MCF 10A (cell line): ENCODE data around the gene CARD11. TPM values are rescaled to one million over a fixed set of nuclear protein-coding genes. Genes with fewer than 3 reads are reported as not detected.

ENCODE experiments used
- BruUV-seq: library from RNA; stranded (reverse); fragments of 400-500 nt; replicated peaks from 2 replicates; lab custom pipeline; 2021; lab: Mats Ljungman, UMichigan
- CTCF ChIA-PET: fragments of 300-600 bp; sonication (Branson Sonifier 250); formaldehyde crosslinking; extraction: SDS; loops from one replicate; lab custom pipeline; 2021; ENCODE audit warnings: antibody characterized with exemption, inconsistent platforms; lab: Yijun Ruan, JAX
- POLR2A ChIA-PET: fragments of 300-600, 350-650 bp; sonication (Branson Sonifier 250); formaldehyde crosslinking; extraction: SDS; loops from one replicate; lab custom pipeline; 2020; ENCODE audit warnings: antibody characterized with exemption, inconsistent platforms; lab: Yijun Ruan, JAX
- DNase-seq: peaks from one replicate; pipeline ENCODE4 v3.0.0-alpha.2; 2018; ENCODE audit not compliant: unreplicated experiment
- H3K27ac Mint-ChIP-seq: one replicate; pipeline ENCODE4 v1.8.0; 2022; ENCODE audit warnings: mild to moderate bottlenecking, low read depth, mixed read lengths; ENCODE audit not compliant: unreplicated experiment
- H3K27me3 Mint-ChIP-seq: one replicate; pipeline ENCODE4 v1.8.0; 2022; ENCODE audit warnings: mixed read lengths; ENCODE audit not compliant: insufficient read depth, unreplicated experiment
- H3K36me3 Mint-ChIP-seq: one replicate; pipeline ENCODE4 v1.8.0; 2022; ENCODE audit warnings: mild to moderate bottlenecking, moderate library complexity, mixed read lengths; ENCODE audit not compliant: insufficient read depth, unreplicated experiment
- H3K4me1 Mint-ChIP-seq: one replicate; pipeline ENCODE4 v1.8.0; 2022; ENCODE audit warnings: mixed read lengths; ENCODE audit not compliant: insufficient read depth, unreplicated experiment
- H3K4me3 Mint-ChIP-seq: one replicate; pipeline ENCODE4 v1.8.0; 2022; ENCODE audit warnings: mild to moderate bottlenecking, moderate library complexity, mixed read lengths; ENCODE audit not compliant: unreplicated experiment
- H3K9me3 Mint-ChIP-seq: one replicate; pipeline ENCODE4 v1.8.0; 2022; ENCODE audit warnings: mixed read lengths; ENCODE audit not compliant: unreplicated experiment
- intact Hi-C: fragments of 100-400 bp; cut with micrococcal nuclease; formaldehyde crosslinking; loops from 2 replicates; pipeline ENCODE4 v1.14.1; 2022
- total RNA-seq: library from RNA; stranded (reverse); gene quantifications from 2 replicates; pipeline ENCODE4 v1.2.3, GENCODE V29; 2022
- TF ChIP-seq, protein P1 (sequence below): fragments of 200-600 bp; IDR thresholded peaks from one replicate; pipeline ENCODE4 v1.8.0; 2022; ENCODE audit warnings: antibody characterized with exemption, mild to moderate bottlenecking; ENCODE audit not compliant: unreplicated experiment

The CARD11 gene
- total RNA-seq, 1 experiment from 2014 or later = not detected

DNA sequence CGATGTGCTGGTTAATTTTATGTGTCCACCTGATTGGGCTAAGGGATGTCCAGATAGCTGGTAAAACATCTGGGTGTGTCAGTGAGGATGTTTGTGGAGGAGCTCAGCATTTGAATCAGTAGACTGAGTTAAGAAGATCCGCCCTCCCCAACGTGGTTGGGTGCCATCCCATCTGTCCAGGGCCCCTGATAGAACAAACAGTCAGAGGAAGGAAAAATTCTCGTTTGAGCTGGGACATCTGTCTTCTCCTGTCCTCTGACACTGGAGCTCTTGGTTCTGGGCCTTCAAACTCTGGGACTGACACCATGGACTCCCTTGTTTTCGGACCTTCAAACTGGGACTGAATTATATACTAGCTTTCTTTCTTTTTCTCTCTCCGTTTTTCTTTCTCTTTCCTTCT lies 59.6 kb downstream of the CARD11 start:
- Mint-ChIP-seq H3K4me3 (no peak overlapping the region), H3K27ac (no peak overlapping the region), H3K36me3 (no peaks in the 10 kb centered on the region), H3K9me3 (no peaks in the 10 kb centered on the region), H3K4me1 (no peaks in the 10 kb centered on the region), H3K27me3 (peaks cover 24% of the 10 kb centered on the region)
- DNase-seq = no peak
- POLR2A ChIA-PET = interaction anchor here (1.7 kb wide), 1 partner anchor 9 kb away, joined by 3 read pairs; no protein-coding TSS in a partner anchor
- no TSS peak for BruUV-seq
- intact Hi-C loops = no loop called here
- TF ChIP-seq, protein P1, sequence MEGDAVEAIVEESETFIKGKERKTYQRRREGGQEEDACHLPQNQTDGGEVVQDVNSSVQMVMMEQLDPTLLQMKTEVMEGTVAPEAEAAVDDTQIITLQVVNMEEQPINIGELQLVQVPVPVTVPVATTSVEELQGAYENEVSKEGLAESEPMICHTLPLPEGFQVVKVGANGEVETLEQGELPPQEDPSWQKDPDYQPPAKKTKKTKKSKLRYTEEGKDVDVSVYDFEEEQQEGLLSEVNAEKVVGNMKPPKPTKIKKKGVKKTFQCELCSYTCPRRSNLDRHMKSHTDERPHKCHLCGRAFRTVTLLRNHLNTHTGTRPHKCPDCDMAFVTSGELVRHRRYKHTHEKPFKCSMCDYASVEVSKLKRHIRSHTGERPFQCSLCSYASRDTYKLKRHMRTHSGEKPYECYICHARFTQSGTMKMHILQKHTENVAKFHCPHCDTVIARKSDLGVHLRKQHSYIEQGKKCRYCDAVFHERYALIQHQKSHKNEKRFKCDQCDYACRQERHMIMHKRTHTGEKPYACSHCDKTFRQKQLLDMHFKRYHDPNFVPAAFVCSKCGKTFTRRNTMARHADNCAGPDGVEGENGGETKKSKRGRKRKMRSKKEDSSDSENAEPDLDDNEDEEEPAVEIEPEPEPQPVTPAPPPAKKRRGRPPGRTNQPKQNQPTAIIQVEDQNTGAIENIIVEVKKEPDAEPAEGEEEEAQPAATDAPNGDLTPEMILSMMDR = no peak
- CTCF ChIA-PET = no interaction called here

DNA sequence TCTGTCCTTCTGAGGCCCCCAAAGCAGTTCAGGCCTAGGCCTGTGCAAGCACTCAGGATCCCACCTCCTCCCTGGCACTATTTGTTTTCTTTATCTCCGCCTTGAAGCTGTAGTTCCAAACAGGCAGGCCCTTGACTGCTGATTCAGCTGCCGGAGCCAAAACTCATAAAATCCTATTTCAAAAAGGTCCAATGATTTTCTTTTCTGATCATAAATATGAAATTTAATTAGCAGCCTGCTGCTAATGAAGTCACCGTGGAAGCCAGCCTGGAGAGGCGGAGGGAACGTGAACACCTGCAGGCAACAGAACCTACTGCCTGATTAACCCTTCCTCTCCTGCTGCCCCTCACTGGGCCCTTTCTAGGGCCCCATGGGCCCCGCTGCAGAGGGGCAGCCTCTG lies 60.1 kb downstream of the CARD11 start:
- Mint-ChIP-seq H3K4me3 (no peak overlapping the region), H3K4me1 (no peaks in the 10 kb centered on the region), H3K36me3 (no peaks in the 10 kb centered on the region), H3K27me3 (peaks cover 24% of the 10 kb centered on the region), H3K9me3 (no peaks in the 10 kb centered on the region), H3K27ac (no peak overlapping the region)
- no peak for DNase-seq
- CTCF ChIA-PET = interaction anchor here (0.6 kb wide), 1 partner anchor 36 kb away, joined by 3 read pairs; no protein-coding TSS in a partner anchor
- no TSS peak for BruUV-seq
- TF ChIP-seq, protein P1 = no peak
- intact Hi-C loops = no loop called here
- POLR2A ChIA-PET = no interaction called here

GRCh38 chr7:2982831-2983230 lies 60.8 kb downstream of the CARD11 start:
- TF ChIP-seq, protein P1 = no peak
- BruUV-seq = no TSS peak
- intact Hi-C loops = no loop called here
- no peak overlapping the region for H3K27ac Mint-ChIP-seq
- H3K9me3 Mint-ChIP-seq = no peaks in the 10 kb centered on the region
- H3K27me3 Mint-ChIP-seq = peaks cover 23% of the 10 kb centered on the region
- no peaks in the 10 kb centered on the region for H3K36me3 Mint-ChIP-seq
- H3K4me3 Mint-ChIP-seq = no peak overlapping the region
- ChIA-PET POLR2A (no interaction called here), CTCF (no interaction called here)
- DNase-seq = no peak
- no peaks in the 10 kb centered on the region for H3K4me1 Mint-ChIP-seq

DNA sequence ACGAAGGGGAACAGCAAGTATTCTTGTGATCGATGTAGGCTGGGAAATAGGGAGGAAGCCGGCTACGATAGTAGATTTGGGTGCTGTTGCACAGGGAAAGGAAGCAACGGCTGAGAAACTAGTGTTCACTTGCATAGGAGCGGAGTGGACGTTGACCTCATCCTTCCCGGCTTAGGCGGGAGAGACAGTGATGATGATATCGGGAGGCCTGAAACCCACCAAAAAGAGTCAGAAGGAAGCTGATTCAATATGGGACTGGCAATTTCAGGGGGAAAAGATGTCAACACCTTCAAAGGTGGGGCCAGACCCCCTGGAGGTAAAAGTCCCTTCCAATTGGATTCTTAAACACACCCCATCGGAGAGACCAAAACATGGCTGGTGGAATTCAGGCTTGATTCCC lies 61.3 kb downstream of the CARD11 start:
- ChIA-PET POLR2A (no interaction called here), CTCF (no interaction called here)
- DNase-seq = no peak
- Mint-ChIP-seq H3K9me3 (no peaks in the 10 kb centered on the region), H3K36me3 (no peaks in the 10 kb centered on the region), H3K27ac (no peak overlapping the region), H3K4me3 (no peak overlapping the region), H3K27me3 (peaks cover 23% of the 10 kb centered on the region), H3K4me1 (no peaks in the 10 kb centered on the region)
- intact Hi-C loops = no loop called here
- BruUV-seq = no TSS peak
- TF ChIP-seq, protein P1 = no peak
